ENCODE data around the gene COL17A1.

The COL17A1 gene

DNA sequence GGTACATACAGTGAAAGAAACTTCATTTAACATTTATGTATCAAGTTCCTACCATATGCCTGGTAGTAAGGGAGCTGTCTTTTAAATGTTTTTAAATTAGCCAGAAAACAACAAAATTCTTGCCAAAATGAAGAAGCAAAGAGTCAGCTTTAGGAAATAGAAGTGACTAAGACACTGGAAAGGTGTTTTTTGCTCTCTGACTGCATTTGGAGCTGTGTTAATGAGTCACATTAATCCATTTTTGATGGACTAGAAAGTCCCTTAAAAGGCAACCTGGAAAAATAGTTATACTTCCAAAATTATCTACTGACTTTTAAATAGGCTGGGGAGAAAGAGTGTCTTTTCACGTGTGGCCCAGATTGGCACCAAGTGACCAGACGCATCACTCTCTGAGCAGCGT, 3.9 kb upstream of the COL17A1 start:
- no peak for DNase-seq (ENCODE audit: low spot score)
- CTCF ChIA-PET, result interaction anchor here (1.0 to 2.0 kb wide), 2 partner anchors 9 to 32 kb away, joined by 4 to 5 read pairs; partner anchors contain the start of gene SFR1
- TF ChIP-seq, protein P1, sequence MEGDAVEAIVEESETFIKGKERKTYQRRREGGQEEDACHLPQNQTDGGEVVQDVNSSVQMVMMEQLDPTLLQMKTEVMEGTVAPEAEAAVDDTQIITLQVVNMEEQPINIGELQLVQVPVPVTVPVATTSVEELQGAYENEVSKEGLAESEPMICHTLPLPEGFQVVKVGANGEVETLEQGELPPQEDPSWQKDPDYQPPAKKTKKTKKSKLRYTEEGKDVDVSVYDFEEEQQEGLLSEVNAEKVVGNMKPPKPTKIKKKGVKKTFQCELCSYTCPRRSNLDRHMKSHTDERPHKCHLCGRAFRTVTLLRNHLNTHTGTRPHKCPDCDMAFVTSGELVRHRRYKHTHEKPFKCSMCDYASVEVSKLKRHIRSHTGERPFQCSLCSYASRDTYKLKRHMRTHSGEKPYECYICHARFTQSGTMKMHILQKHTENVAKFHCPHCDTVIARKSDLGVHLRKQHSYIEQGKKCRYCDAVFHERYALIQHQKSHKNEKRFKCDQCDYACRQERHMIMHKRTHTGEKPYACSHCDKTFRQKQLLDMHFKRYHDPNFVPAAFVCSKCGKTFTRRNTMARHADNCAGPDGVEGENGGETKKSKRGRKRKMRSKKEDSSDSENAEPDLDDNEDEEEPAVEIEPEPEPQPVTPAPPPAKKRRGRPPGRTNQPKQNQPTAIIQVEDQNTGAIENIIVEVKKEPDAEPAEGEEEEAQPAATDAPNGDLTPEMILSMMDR (conservative IDR thresholded peaks at IDR 0.05; ENCODE audit: low read depth), result no peak
- H3K27ac ChIP-seq, result no peak overlapping the region
- POLR2A ChIA-PET (ENCODE audit: low non-redundant PET), result no interaction called here

DNA sequence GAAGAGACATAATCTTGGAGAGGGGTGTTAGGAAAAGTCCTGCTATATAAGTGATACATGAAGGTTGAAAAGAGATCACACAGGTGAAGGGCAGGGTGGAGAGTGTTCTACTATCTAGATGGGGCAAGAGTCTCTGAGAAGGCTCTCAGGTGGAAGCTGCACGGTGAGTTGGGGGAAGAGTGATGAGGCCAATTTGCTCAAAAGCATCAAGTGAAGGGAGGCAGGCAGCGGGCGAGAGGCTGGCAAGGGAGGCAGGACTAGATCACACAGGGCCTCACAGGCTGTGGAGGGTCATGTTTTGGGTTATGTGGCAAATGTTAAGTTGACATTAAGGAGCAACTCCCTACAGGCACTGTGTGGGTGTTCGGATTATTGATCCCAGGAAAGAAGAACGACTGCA, 2.6 kb upstream of the COL17A1 start:
- POLR2A ChIA-PET (ENCODE audit: low non-redundant PET), result interaction anchor here (0.6 kb wide), 1 partner anchor 32 kb away, joined by 4 read pairs; no protein-coding TSS in a partner anchor
- CTCF ChIA-PET, result interaction anchor here (0.6 kb wide), 1 partner anchor 19 kb away, joined by 3 read pairs; no protein-coding TSS in a partner anchor
- DNase-seq (ENCODE audit: low spot score), result no peak
- no peak overlapping the region for H3K27ac ChIP-seq
- TF ChIP-seq, protein P1 (conservative IDR thresholded peaks at IDR 0.05; ENCODE audit: low read depth), result no peak

DNA sequence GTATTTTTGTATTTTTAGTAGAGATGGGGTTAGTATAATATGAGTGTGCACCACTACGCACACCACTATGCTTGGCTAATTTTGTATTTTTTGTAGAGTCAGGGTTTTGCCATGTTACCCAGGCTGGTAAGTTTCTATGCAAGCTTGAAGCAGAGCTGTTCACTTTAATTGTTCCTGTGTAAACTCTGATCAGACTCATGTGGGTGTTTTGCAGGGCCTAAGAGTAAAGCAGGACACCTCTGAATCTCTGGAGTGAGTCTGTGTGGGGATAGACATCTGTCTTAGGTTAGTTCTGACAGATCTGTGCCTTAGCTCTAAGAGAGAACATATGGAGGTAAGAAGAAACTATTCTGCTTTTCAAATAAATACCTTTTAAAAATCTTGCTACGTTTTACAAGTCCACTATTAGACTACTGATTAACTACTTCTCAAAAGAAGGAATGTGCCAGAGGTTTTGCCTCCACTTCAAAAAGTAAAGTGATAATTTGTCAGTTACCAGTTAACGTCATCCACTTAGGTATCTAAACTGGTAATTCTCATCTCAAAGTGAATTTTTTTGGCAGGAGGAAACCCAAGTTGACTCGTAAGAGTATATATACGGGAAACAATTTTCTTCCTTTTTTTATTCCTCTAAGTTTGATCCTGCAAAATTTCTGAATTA, 1.1 kb downstream of the COL17A1 start:
- TF ChIP-seq, protein P1 (conservative IDR thresholded peaks at IDR 0.05; ENCODE audit: low read depth), result no peak
- H3K27ac ChIP-seq, result peak overlapping the region; percentile 82
- CTCF ChIA-PET, result interaction anchor here (0.6 to 1.6 kb wide), 3 partner anchors 11 to 38 kb away, joined by 3 to 8 read pairs (median 3); partner anchors contain the start of gene SFR1
- POLR2A ChIA-PET (ENCODE audit: low non-redundant PET), result no interaction called here
- DNase-seq (ENCODE audit: low spot score), result no peak

DNA sequence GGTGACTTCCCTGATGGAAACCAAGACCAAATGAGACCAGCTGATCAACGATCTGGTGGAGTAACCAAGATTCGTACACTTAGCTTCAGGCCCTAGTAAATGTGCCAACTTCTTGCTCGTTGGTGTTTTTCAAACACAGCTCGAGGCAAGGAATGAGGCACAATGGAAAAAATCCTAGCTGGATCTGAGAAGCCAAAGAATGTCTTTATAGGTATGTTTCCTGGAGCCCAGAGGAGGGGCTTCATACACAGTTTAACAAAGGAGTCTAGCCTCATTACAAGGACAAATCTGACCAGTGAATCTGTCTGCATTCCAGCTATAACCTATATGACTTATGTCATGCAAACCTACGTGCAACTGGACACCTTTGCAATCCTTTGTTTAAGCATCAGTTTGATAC, 3.7 kb downstream of the COL17A1 start:
- DNase-seq (ENCODE audit: low spot score), result no peak
- ChIA-PET CTCF (interaction anchor here (0.6 to 2.7 kb wide), 4 partner anchors 36 to 85 kb away, joined by 3 to 15 read pairs (median 6); partner anchors contain the start of gene SFR1), POLR2A (ENCODE audit: low non-redundant PET) (interaction anchor here (0.9 to 1.8 kb wide), 3 partner anchors 26 to 40 kb away, joined by 3 to 8 read pairs (median 4); partner anchors contain the start of gene SFR1)
- TF ChIP-seq, protein P1 (conservative IDR thresholded peaks at IDR 0.05; ENCODE audit: low read depth), result no peak
- H3K27ac ChIP-seq, result peak overlapping the region; percentile 76

DNA sequence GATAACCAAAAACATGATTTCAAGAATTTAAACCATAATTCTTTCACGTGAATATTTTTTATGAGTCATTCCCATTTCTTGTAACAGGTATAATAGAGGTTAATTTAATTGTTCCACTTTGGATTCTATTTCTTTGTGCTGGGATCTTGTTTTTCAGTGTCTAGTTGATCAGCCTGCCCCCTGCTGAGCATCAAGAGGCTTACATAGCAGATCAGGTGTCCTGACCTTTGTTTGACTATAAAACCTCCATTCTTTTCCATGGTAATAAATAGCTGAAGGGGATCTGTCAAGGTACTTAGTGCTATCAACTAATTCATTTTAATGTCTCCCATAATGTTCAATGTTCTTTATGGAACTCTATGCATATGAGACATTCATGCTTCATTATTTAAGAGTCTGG, 4.9 kb downstream of the COL17A1 start:
- no peak overlapping the region for H3K27ac ChIP-seq
- ChIA-PET POLR2A (ENCODE audit: low non-redundant PET) (interaction anchor here (1.8 kb wide), 1 partner anchor 42 kb away, joined by 8 read pairs; the partner anchor contains the start of gene SFR1), CTCF (interaction anchor here (0.6 to 2.7 kb wide), 8 partner anchors 8 to 59 kb away, joined by 3 to 15 read pairs (median 4); partner anchors contain the start of gene SFR1)
- TF ChIP-seq, protein P1 (conservative IDR thresholded peaks at IDR 0.05; ENCODE audit: low read depth), result no peak; the same call in 1 of the 2 replicates
- DNase-seq (ENCODE audit: low spot score), result peak; percentile 42

- ChIA-PET CTCF (interaction anchor here (0.7 to 1.4 kb wide), 5 partner anchors 10 to 47 kb away, joined by 4 to 7 read pairs (median 5); no protein-coding TSS in a partner anchor), POLR2A (ENCODE audit: low non-redundant PET) (interaction anchor here (0.7 kb wide), 1 partner anchor 201 kb away, joined by 3 read pairs; no protein-coding TSS in a partner anchor)
- TF ChIP-seq, protein P1 (conservative IDR thresholded peaks at IDR 0.05; ENCODE audit: low read depth), result no peak
- no peak for DNase-seq (ENCODE audit: low spot score)
- peak overlapping the region; percentile 33 for H3K27ac ChIP-seq
Observed at GRCh38 chr10:104077663-104078151, 8.0 kb downstream of the COL17A1 start.

Data from RWPE1 (cell line).